SK-N-MC (cell line): Measurements from ENCODE around the gene DOCK9.

Experiments used
- EZH2 ChIP-seq: fragments of 200-600 bp; sonication (generic); IDR thresholded peaks from one replicate; pipeline ENCODE4 v1.6.1; 2017; ENCODE audit warnings: antibody characterized with exemption
- POLR2AphosphoS5 ChIP-seq: IDR thresholded peaks from 2 replicates; pipeline ENCODE4 v1.6.1; 2012; ENCODE audit warnings: mild to moderate bottlenecking, low read depth, low read length, borderline replicate concordance

DNA sequence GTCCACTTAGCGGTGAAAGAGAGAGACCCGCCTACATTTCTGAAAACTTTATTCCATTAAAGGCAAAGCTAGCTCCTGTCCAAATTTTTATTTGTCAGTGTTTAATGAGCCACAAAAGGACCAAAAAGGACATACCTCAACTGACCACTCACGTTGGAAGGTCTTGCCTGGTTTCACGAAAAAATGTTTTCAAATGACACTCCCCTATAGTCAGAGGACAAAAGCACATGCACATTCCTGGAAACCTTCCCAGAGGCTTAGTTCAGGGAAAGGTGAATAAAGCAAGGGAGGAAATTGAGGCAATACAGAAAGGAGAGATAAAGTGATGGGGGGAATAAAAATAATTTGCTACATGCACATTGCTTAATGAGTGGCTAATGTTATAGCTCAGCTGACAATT is 55.6 kb downstream of the DOCK9 start:
- TF ChIP-seq EZH2, result no peak
- no peak for TF ChIP-seq POLR2AphosphoS5
